Measurements from ENCODE around the gene UGGT2.
"Not testable (repeated sequence)": the region's sequence is repeated elsewhere in the genome, so short reads cannot be mapped to it uniquely, and the experiment has no call there.

UGGT2 gene

GRCh38 chr13:96053003-96053703 lies at the start of gene UGGT2:
Gene UGGT2, minus strand, starts transcription at chr13:96053401. Its CDS starts 89 bp downstream, at chr13:96053312.
- DNase-seq: peak in 1 of 2 donors; percentile 1

- DNase-seq: no peak
Observed at GRCh38 chr13:96100457-96101220, 47.4 kb upstream of the UGGT2 start.

GRCh38 chr13:96093296-96094006 lies 40.2 kb upstream of the UGGT2 start:
- DNase-seq: no peak

GRCh38 chr13:96091164-96092117 lies 38.2 kb upstream of the UGGT2 start:
- no peak for DNase-seq

- DNase-seq: no peak
Observed at GRCh38 chr13:96090240-96091101, 37.3 kb upstream of the UGGT2 start.

- DNase-seq: no peak
Observed at GRCh38 chr13:96089749-96090239, 36.6 kb upstream of the UGGT2 start, which contains the start of gene HS6ST3. Gene HS6ST3, plus strand, starts transcription at chr13:96090107.

- no peak for DNase-seq
Observed at GRCh38 chr13:96089139-96089538, 35.9 kb upstream of the UGGT2 start.

- DNase-seq: no peak
Observed at GRCh38 chr13:96086736-96087135, 33.5 kb upstream of the UGGT2 start.

GRCh38 chr13:96082640-96083039 lies 29.4 kb upstream of the UGGT2 start:
- no peak for DNase-seq

GRCh38 chr13:96081888-96082287 lies 28.7 kb upstream of the UGGT2 start:
- DNase-seq: no peak

- no peak for DNase-seq
Observed at GRCh38 chr13:96080676-96081075, 27.5 kb upstream of the UGGT2 start.

GRCh38 chr13:96075953-96076543 lies 22.8 kb upstream of the UGGT2 start:
- DNase-seq: no peak

- no peak for DNase-seq
Observed at GRCh38 chr13:96072392-96072791, 19.2 kb upstream of the UGGT2 start.

GRCh38 chr13:96071504-96071903 lies 18.3 kb upstream of the UGGT2 start:
- no peak for DNase-seq

- DNase-seq: no peak
Observed at GRCh38 chr13:96068729-96069128, 15.5 kb upstream of the UGGT2 start.

GRCh38 chr13:96065849-96066248 lies 12.6 kb upstream of the UGGT2 start:
- DNase-seq: no peak

GRCh38 chr13:96052656-96053002 lies 572 bp downstream of the UGGT2 start:
- no peak for DNase-seq

GRCh38 chr13:96051946-96052345 lies 1.3 kb downstream of the UGGT2 start:
- not testable (repeated sequence) for DNase-seq

- not testable (repeated sequence) for DNase-seq
Observed at GRCh38 chr13:96051491-96051890, 1.7 kb downstream of the UGGT2 start.

- DNase-seq: not testable (repeated sequence)
Observed at GRCh38 chr13:96050955-96051354, 2.2 kb downstream of the UGGT2 start.

Data from stimulated activated CD4-positive, alpha-beta T cell treated with anti-CD3 and anti-CD28 coated beads, Interleukin-2, amount 100 ng/mL, for 48 hours (primary cell).